ENCODE measurements around the gene ZNF862. TPM values are rescaled to one million over a fixed set of nuclear protein-coding genes. Genes with fewer than 3 reads are reported as not detected.

Gene ZNF862
- total RNA-seq, 1 donor, result 8.8 TPM

- TF ChIP-seq CTCF (IDR thresholded peaks at IDR 0.05; ENCODE audit: insufficient read depth, low read length), result no peak
- no peak for DNase-seq (ENCODE audit: low read depth)
Measured at GRCh38 chr7:149818536-149818840, 19.7 kb upstream of the ZNF862 start.

DNA sequence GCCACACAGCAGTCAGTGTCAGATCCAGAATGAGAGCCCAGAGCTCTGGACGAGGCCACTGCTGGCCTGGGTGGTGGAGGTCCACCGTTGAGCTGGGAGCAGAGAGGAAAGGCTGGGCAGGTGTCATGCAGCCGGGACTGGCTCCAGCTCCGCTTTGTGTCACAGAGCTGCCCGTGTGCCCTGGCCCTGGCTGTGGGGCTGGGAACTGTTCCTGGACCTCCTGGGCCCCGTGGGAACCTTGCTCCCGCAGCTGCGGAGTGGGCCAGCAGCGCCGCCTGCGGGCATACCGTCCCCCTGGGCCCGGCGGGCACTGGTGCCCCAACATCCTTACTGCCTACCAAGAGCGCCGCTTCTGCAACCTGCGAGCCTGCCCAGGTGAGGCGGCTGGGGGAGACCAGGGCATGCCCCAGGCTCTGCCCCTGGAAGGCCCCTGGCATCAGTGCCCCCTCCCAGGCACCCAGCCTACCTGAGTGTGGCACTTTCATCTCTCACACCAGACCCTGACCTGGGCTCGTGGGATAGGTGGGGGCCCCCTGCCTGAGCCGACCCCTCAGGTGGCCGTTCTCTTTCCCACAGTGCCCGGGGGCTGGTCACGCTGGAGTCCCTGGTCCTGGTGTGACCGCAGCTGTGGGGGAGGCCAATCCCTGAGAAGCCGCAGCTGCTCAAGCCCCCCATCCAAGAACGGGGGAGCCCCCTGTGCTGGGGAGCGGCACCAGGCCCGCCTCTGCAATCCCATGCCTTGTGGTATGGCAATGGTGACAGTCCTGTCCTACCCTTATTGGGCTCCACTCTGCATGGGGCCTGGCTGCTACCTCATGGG lies 18.8 kb upstream of the ZNF862 start:
- no peak overlapping the region for H3K4me3 ChIP-seq (ENCODE audit: low read depth, low read length)
- DNase-seq (ENCODE audit: low read depth), result no peak
- no peak for TF ChIP-seq CTCF (IDR thresholded peaks at IDR 0.05; ENCODE audit: insufficient read depth, low read length)

More at GRCh38 chr7:149818536-149818840, 19.7 kb upstream of the ZNF862 start:
- H3K4me3 ChIP-seq (ENCODE audit: low read depth, low read length), result no peak overlapping the region

DNA sequence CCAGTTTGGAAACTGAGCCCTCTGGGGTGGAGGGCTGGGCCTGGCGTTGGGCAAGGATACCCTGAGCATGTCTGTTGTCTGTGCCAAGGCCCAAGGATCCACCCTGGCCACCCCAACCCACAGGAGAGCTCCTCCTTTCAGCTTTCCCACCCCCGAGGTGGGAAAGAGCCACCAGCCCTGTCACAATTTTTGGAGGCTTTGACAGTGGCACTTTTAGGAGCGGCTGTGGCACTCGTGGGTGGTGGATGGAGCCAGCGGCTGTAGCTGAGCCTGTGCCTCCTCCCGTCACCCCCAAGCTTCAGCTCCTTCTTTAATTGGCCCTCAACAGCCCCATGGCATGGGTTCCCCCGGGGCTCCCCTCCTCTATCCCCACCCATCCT lies 18.2 kb upstream of the ZNF862 start:
- no peak for TF ChIP-seq CTCF (IDR thresholded peaks at IDR 0.05; ENCODE audit: insufficient read depth, low read length)

GRCh38 chr7:149820622-149821190 lies 17.5 kb upstream of the ZNF862 start:
- H3K4me3 ChIP-seq (ENCODE audit: low read depth, low read length), result no peak overlapping the region
- TF ChIP-seq CTCF (IDR thresholded peaks at IDR 0.05; ENCODE audit: insufficient read depth, low read length), result no peak
- no peak for DNase-seq (ENCODE audit: low read depth)

More for the DNA sequence above, 18.2 kb upstream of the ZNF862 start:
- no peak overlapping the region for H3K4me3 ChIP-seq (ENCODE audit: low read depth, low read length)
- no peak for DNase-seq (ENCODE audit: low read depth)

DNA sequence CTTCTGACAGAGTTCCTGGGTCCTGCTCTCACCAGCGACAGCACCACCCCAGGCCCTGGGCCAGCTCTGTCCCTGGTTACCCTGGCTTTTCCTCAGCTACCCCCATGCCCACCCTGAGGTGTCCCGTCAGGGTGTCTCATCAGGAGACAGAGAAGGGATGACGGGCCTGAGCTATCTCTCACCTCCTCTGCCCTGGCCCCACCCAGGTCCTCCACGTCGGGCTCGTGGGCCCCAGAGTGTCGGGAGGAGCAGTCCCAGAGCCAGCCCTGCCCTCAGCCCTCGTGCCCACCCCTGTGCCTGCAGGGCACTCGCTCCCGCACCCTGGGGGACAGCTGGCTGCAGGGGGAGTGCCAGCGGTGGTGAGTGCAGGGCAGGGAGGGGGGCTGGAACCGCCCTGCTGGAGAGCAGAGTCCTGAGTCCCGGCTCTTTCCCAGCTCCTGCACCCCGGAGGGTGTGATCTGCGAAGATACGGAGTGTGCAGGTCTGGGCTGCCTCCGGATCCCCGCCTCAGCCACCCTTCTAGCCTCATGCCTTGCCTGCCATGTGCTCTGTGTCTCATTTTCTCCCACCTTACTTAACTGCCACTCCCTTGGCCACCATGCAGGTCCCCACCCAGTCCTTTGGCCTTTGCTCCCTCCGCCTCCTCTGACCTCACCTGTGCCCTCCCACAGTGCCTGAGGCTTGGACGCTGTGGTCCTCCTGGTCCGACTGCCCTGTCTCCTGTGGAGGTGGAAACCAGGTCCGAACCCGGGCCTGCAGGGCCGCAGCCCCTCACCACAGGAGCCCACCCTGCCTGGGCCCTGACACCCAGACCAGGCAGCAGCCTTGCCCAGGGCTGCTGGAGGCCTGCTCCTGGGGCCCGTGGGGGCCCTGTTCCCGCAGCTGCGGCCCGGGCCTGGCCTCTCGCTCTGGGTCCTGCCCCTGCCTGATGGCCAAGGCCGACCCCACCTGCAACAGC lies 16.7 kb upstream of the ZNF862 start:
- TF ChIP-seq CTCF (IDR thresholded peaks at IDR 0.05; ENCODE audit: insufficient read depth, low read length), result no peak
- no peak for DNase-seq (ENCODE audit: low read depth)
- no peak overlapping the region for H3K4me3 ChIP-seq (ENCODE audit: low read depth, low read length)

- no peak overlapping the region for H3K4me3 ChIP-seq (ENCODE audit: low read depth, low read length)
- DNase-seq (ENCODE audit: low read depth), result no peak
- TF ChIP-seq CTCF (IDR thresholded peaks at IDR 0.05; ENCODE audit: insufficient read depth, low read length), result no peak
Measured at GRCh38 chr7:149822353-149822943, 15.7 kb upstream of the ZNF862 start.

Data from fibroblast of the aortic adventitia (primary cell).